HEK293 (cell line): ENCODE results near the gene SRC.

Experiments used
- CTCF ChIA-PET: fragments of 350-600 bp; formaldehyde crosslinking; extraction: SDS; loops from one replicate; lab custom pipeline; 2021; ENCODE audit warnings: antibody characterized with exemption; lab: Yijun Ruan, JAX
- POLR2A ChIA-PET: fragments of 300-600 bp; formaldehyde crosslinking; extraction: SDS; loops from one replicate; lab custom pipeline; 2020; ENCODE audit warnings: antibody characterized with exemption, inconsistent platforms; lab: Yijun Ruan, JAX
- H3K27ac ChIP-seq: fragments of 200-500 bp; sonication (Bioruptor generic); 2 replicates; pipeline ENCODE4 v1.5.1; 2014; ENCODE audit warnings: low read depth, low read length, control low read depth, inconsistent platforms; ENCODE audit errors: extremely low read depth
- H3K36me3 ChIP-seq, 2 experiments: fragments of 200-500 bp in 1 of 2; sonication (Bioruptor generic) in 1 of 2; 1 replicate in 1 of 2; 2 replicates in 1 of 2; pipeline ENCODE4 v1.5.1; 2014 to 2017; ENCODE audit warnings: inconsistent platforms in 2 of 2, low read length in 2 of 2; ENCODE audit not compliant: control insufficient read depth in 2 of 2, insufficient read depth in 1 of 2
- H3K4me1 ChIP-seq: fragments of 200-500 bp; sonication (Bioruptor generic); 2 replicates; pipeline ENCODE4 v1.5.1; 2014; ENCODE audit warnings: mild to moderate bottlenecking, low read length, inconsistent platforms; ENCODE audit not compliant: control insufficient read depth, insufficient read depth
- H3K4me3 ChIP-seq: 2 replicates; pipeline ENCODE4 v1.5.1; 2011; ENCODE audit warnings: low read depth, mild to moderate bottlenecking, control low read depth, low read length, moderate library complexity
- H3K9me3 ChIP-seq: fragments of 200-500 bp; sonication (Bioruptor generic); 2 replicates; pipeline ENCODE4 v1.5.1; 2014; ENCODE audit warnings: low read depth, low read length, inconsistent platforms; ENCODE audit not compliant: control insufficient read depth, insufficient read depth
- BCL11A ChIP-seq: fragments of 450-650 bp; formaldehyde crosslinking; IDR thresholded peaks from 2 replicates; pipeline ENCODE4 v1.5.1; 2016; ENCODE audit warnings: low read depth, missing biosample characterization, missing genetic modification characterization
- HOXD13 ChIP-seq: sonication (generic); formaldehyde crosslinking; IDR thresholded peaks from 2 replicates; pipeline ENCODE4 v1.8.0; 2022; ENCODE audit warnings: missing genetic modification reagents, borderline replicate concordance
- KLF1 ChIP-seq: fragments of 450-650 bp; formaldehyde crosslinking; IDR thresholded peaks from 2 replicates; pipeline ENCODE4 v1.5.1; 2016; ENCODE audit warnings: missing biosample characterization, missing genetic modification characterization
- OSR2 ChIP-seq: fragments of 450-650 bp; formaldehyde crosslinking; IDR thresholded peaks from 2 replicates; pipeline ENCODE4 v1.5.1; 2016; ENCODE audit warnings: missing biosample characterization, missing genetic modification characterization
- PRDM1 ChIP-seq: fragments of 450-650 bp; formaldehyde crosslinking; IDR thresholded peaks from 2 replicates; pipeline ENCODE4; 2016; ENCODE audit warnings: missing biosample characterization, missing genetic modification characterization
- REST ChIP-seq: fragments of 450-650 bp; formaldehyde crosslinking; IDR thresholded peaks from 2 replicates; pipeline ENCODE4 v1.5.1; 2016; ENCODE audit warnings: missing biosample characterization, missing genetic modification characterization
- SALL2 ChIP-seq: fragments of 450-650 bp; formaldehyde crosslinking; IDR thresholded peaks from 2 replicates; pipeline ENCODE4 v1.5.0; 2017; ENCODE audit warnings: missing biosample characterization, mild to moderate bottlenecking, missing genetic modification characterization, borderline replicate concordance
- WT1 ChIP-seq: fragments of 450-650 bp; formaldehyde crosslinking; IDR thresholded peaks from 2 replicates; pipeline ENCODE4 v1.5.1; 2016; ENCODE audit warnings: missing biosample characterization, missing genetic modification characterization
- YY2 ChIP-seq: fragments of 450-650 bp; formaldehyde crosslinking; IDR thresholded peaks from 2 replicates; pipeline ENCODE4 v1.5.1; 2016; ENCODE audit warnings: missing biosample characterization, missing genetic modification characterization
- ZFHX2 ChIP-seq: fragments of 450-650 bp; formaldehyde crosslinking; conservative IDR thresholded peaks from 2 replicates; pipeline ENCODE4 v1.5.1; 2016; ENCODE audit warnings: missing biosample characterization, missing genetic modification characterization
- ZFP41 ChIP-seq: fragments of 450-650 bp; formaldehyde crosslinking; IDR thresholded peaks from 2 replicates; pipeline ENCODE4 v1.5.1; 2016; ENCODE audit warnings: missing biosample characterization, missing genetic modification characterization, borderline replicate concordance
- ZIC2 ChIP-seq: fragments of 450-650 bp; formaldehyde crosslinking; IDR thresholded peaks from 2 replicates; pipeline ENCODE4 v1.5.1; 2016; ENCODE audit warnings: missing biosample characterization, missing genetic modification characterization
- ZNF114 ChIP-seq: fragments of 450-650 bp; formaldehyde crosslinking; IDR thresholded peaks from 2 replicates; pipeline ENCODE4 v1.5.0; 2017; ENCODE audit warnings: missing biosample characterization, missing genetic modification characterization
- ZNF121 ChIP-seq: fragments of 450-650 bp; formaldehyde crosslinking; IDR thresholded peaks from 2 replicates; pipeline ENCODE4 v1.5.1; 2016; ENCODE audit warnings: missing biosample characterization, missing genetic modification characterization
- ZNF155 ChIP-seq: fragments of 450-650 bp; formaldehyde crosslinking; IDR thresholded peaks from 2 replicates; pipeline ENCODE4 v1.5.1; 2016; ENCODE audit warnings: missing biosample characterization, missing genetic modification characterization
- ZNF169 ChIP-seq: fragments of 450-650 bp; formaldehyde crosslinking; IDR thresholded peaks from 2 replicates; pipeline ENCODE4 v1.5.1; 2016; ENCODE audit warnings: missing biosample characterization, missing genetic modification characterization
- ZNF248 ChIP-seq: fragments of 450-650 bp; formaldehyde crosslinking; IDR thresholded peaks from 2 replicates; pipeline ENCODE4 v1.5.1; 2017; ENCODE audit warnings: missing biosample characterization, missing genetic modification characterization
- ZNF514 ChIP-seq: fragments of 450-650 bp; formaldehyde crosslinking; IDR thresholded peaks from 2 replicates; pipeline ENCODE4 v1.5.1; 2016; ENCODE audit warnings: missing biosample characterization, missing genetic modification characterization
- ZNF596 ChIP-seq: fragments of 450-650 bp; IDR thresholded peaks from 2 replicates; pipeline ENCODE4 v1.5.0; 2018; ENCODE audit warnings: missing biosample characterization, mild to moderate bottlenecking, missing genetic modification characterization, moderate library complexity
- ZNF621 ChIP-seq: fragments of 450-650 bp; formaldehyde crosslinking; IDR thresholded peaks from 2 replicates; pipeline ENCODE4 v1.5.1; 2017; ENCODE audit warnings: missing biosample characterization, missing genetic modification characterization
- ZNF629 ChIP-seq: fragments of 450-650 bp; formaldehyde crosslinking; IDR thresholded peaks from 2 replicates; pipeline ENCODE4 v1.5.1; 2017; ENCODE audit warnings: missing biosample characterization, missing genetic modification characterization
- ZNF664 ChIP-seq: fragments of 450-650 bp; formaldehyde crosslinking; IDR thresholded peaks from 2 replicates; pipeline ENCODE4 v1.5.1; 2016; ENCODE audit warnings: missing biosample characterization, missing genetic modification characterization
- ZNF670 ChIP-seq: fragments of 450-650 bp; formaldehyde crosslinking; IDR thresholded peaks from 2 replicates; pipeline ENCODE4 v1.5.1; 2016; ENCODE audit warnings: missing biosample characterization, missing genetic modification characterization, low read depth
- ZNF768 ChIP-seq: fragments of 450-650 bp; formaldehyde crosslinking; IDR thresholded peaks from 2 replicates; pipeline ENCODE4 v1.5.1; 2018; ENCODE audit warnings: missing biosample characterization, mild to moderate bottlenecking, missing genetic modification characterization
- ZSCAN23 ChIP-seq: fragments of 450-650 bp; formaldehyde crosslinking; IDR thresholded peaks from 2 replicates; pipeline ENCODE4 v1.5.1; 2016; ENCODE audit warnings: missing biosample characterization, missing genetic modification characterization
- TF ChIP-seq, protein P1 (sequence below): fragments of 450-650 bp; formaldehyde crosslinking; IDR thresholded peaks from 2 replicates; pipeline ENCODE4 v1.5.1; 2017; ENCODE audit warnings: missing biosample characterization, missing genetic modification characterization
- TF ChIP-seq, protein P2 (sequence below): fragments of 450-650 bp; formaldehyde crosslinking; IDR thresholded peaks from 2 replicates; pipeline ENCODE4 v1.5.1; 2016; ENCODE audit warnings: missing biosample characterization, missing genetic modification characterization

SRC gene

DNA sequence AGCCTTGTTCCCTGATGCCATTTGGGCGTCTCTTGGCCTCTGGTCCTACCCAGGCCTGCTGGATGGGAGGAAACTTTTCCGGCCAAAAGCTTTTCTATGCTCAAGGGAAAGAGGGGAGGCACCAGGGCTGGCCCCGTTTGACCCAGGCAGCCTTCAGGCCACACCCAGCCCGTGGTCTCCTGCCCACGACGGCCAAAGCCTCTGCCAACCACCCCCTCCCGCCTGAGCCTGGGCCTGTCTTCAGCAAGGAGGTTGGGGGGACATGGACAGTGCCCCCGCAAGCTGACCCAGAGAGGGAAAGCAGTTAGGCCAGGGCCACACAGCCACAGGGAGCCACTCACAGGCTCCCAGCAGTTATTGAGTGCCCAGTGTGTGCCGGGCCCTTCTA, 49.5 kb downstream of the SRC start:
- H3K4me3 ChIP-seq, result no peak overlapping the region
- TF ChIP-seq YY2 (tag by site-specific recombination) (no peak), ZNF621 (tag by site-specific recombination) (no peak), WT1 (tag by site-specific recombination) (no peak), OSR2 (tag by site-specific recombination) (no peak), ZNF596 (no peak), ZNF155 (tag by site-specific recombination) (no peak), ZNF670 (tag by site-specific recombination) (no peak)
- TF ChIP-seq, protein P1, sequence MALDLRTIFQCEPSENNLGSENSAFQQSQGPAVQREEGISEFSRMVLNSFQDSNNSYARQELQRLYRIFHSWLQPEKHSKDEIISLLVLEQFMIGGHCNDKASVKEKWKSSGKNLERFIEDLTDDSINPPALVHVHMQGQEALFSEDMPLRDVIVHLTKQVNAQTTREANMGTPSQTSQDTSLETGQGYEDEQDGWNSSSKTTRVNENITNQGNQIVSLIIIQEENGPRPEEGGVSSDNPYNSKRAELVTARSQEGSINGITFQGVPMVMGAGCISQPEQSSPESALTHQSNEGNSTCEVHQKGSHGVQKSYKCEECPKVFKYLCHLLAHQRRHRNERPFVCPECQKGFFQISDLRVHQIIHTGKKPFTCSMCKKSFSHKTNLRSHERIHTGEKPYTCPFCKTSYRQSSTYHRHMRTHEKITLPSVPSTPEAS (tag by site-specific recombination), result no peak
- H3K36me3 ChIP-seq, result peaks cover 0 to 54% of the 10 kb centered on the region in 2 experiments; a peak in 2 of 3 replicates
- POLR2A ChIA-PET, result no interaction called here
- CTCF ChIA-PET, result interaction anchor here (1.3 kb wide), 1 partner anchor 10 kb away, joined by 7 read pairs; no protein-coding TSS in a partner anchor
- peak overlapping the region; percentile 51; the same call in 1 of the 2 replicates for H3K27ac ChIP-seq
- no peaks in the 10 kb centered on the region for H3K9me3 ChIP-seq
- no peaks in the 10 kb centered on the region for H3K4me1 ChIP-seq

GRCh38 chr20:37395921-37396415, 50.0 kb downstream of the SRC start:
- no peak overlapping the region for H3K27ac ChIP-seq
- no peaks in the 10 kb centered on the region for H3K4me1 ChIP-seq
- no peaks in the 10 kb centered on the region for H3K9me3 ChIP-seq
- ChIA-PET POLR2A (no interaction called here), CTCF (interaction anchor here (1.3 kb wide), 1 partner anchor 11 kb away, joined by 7 read pairs; no protein-coding TSS in a partner anchor)
- peaks cover 0 to 49% of the 10 kb centered on the region in 2 experiments; a peak in 2 of 3 replicates for H3K36me3 ChIP-seq
- H3K4me3 ChIP-seq, result no peak overlapping the region
- 0 out of 2 replicates have a peak, but pooled peaks have one; percentile 34 for TF ChIP-seq ZIC2
- no peak for TF ChIP-seq ZNF121
- no peak for TF ChIP-seq HOXD13 (CRISPR knock-in tag)
- TF ChIP-seq ZNF629, result no peak
- no peak for TF ChIP-seq WT1 (tag by site-specific recombination)
- no peak for TF ChIP-seq BCL11A (tag by site-specific recombination)
- no peak for TF ChIP-seq ZSCAN23 (tag by site-specific recombination)
- TF ChIP-seq ZFP41, result no peak
- TF ChIP-seq, protein P2, sequence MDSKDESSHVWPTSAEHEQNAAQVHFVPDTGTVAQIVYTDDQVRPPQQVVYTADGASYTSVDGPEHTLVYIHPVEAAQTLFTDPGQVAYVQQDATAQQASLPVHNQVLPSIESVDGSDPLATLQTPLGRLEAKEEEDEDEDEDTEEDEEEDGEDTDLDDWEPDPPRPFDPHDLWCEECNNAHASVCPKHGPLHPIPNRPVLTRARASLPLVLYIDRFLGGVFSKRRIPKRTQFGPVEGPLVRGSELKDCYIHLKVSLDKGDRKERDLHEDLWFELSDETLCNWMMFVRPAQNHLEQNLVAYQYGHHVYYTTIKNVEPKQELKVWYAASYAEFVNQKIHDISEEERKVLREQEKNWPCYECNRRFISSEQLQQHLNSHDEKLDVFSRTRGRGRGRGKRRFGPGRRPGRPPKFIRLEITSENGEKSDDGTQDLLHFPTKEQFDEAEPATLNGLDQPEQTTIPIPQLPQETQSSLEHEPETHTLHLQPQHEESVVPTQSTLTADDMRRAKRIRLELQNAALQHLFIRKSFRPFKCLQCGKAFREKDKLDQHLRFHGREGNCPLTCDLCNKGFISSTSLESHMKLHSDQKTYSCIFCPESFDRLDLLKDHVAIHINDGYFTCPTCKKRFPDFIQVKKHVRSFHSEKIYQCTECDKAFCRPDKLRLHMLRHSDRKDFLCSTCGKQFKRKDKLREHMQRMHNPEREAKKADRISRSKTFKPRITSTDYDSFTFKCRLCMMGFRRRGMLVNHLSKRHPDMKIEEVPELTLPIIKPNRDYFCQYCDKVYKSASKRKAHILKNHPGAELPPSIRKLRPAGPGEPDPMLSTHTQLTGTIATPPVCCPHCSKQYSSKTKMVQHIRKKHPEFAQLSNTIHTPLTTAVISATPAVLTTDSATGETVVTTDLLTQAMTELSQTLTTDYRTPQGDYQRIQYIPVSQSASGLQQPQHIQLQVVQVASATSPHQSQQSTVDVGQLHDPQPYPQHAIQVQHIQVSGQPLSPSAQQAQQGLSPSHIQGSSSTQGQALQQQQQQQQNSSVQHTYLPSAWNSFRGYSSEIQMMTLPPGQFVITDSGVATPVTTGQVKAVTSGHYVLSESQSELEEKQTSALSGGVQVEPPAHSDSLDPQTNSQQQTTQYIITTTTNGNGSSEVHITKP (tag by site-specific recombination), result no peak
- TF ChIP-seq ZNF664 (tag by site-specific recombination), result no peak
- TF ChIP-seq ZFHX2 (tag by site-specific recombination), result no peak
- no peak for TF ChIP-seq ZNF514 (tag by site-specific recombination)
- TF ChIP-seq KLF1 (tag by site-specific recombination), result peak; percentile 91
- TF ChIP-seq ZNF114 (tag by site-specific recombination), result no peak
- TF ChIP-seq PRDM1 (tag by site-specific recombination), result no peak
- no peak for TF ChIP-seq ZNF169
- no peak for TF ChIP-seq SALL2 (tag by site-specific recombination)
- TF ChIP-seq REST, result peak; percentile 89
- TF ChIP-seq ZNF768 (tag by site-specific recombination), result no peak
- no peak for TF ChIP-seq ZNF248
